Eye (tissue), 1 donor: Measurements from ENCODE around the gene TRPM7.
A peak's percentile ranks its signal among the peaks of the same experiment; 100 is the strongest.
"Not testable (repeated sequence)": the region's sequence is repeated elsewhere in the genome, so short reads cannot be mapped to it uniquely, and the experiment has no call there.

Source experiments
- DNase-seq: peaks from one replicate; pipeline ENCODE4 v3.0.0-alpha.2; 2015

TRPM7 gene

DNA sequence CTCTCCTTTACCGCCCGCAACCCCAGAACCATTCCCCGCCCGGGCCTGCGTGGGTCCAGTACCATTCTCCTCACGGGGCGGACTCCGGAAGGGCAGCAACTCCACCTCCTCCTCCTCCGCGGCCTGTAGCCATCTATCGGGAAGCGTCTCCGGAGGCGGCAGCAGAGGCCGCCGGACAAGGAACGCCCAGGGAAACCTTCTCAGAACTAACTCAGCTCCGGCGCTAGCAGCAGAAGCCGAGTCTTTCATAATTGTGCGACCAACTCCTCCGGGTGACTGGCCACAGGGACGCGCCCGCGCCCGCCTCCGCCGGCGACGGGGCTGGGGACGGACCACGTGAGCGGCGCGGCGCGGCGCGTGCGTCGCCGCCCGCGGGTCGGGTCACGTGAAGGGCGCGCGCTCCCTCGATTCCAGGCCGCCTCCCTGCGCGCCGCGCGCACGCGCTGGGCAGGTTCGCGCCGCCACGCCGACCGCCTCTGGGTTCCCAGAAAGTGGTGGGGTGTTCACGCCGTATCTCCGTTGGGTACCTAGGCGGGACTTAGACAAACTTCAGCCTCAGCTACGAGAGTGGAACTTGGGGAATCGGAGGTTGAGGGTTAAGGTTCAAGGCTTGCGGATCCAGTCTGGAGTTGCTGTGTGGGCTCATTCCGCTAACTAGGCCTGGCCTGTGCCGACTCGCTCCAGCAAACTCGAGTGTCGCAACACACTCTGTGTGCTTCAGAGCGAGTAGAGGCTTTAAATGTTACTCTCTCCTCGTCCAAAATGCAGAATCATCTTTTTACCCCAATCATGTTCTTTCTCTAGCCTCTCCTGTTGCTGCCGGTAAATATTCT is at the start of gene TRPM7:
TSS of gene TRPM7 (minus strand) at position 329 of the 833 bp plus-strand sequence. CDS start at position 65, 264 bp downstream.
- peak; percentile 96 for DNase-seq

- no peak for DNase-seq
These were observed 48.6 kb upstream of the TRPM7 start for GRCh38 chr15:50735156-50735555.

- DNase-seq, result no peak
These were observed 39.7 kb upstream of the TRPM7 start for GRCh38 chr15:50726315-50726714.

- no peak for DNase-seq
These were observed 32.1 kb upstream of the TRPM7 start for GRCh38 chr15:50718700-50719125.

GRCh38 chr15:50712018-50712417 is 25.4 kb upstream of the TRPM7 start:
- no peak for DNase-seq

GRCh38 chr15:50710585-50710984 is 24.0 kb upstream of the TRPM7 start:
- no peak for DNase-seq

GRCh38 chr15:50707878-50708427 is 21.4 kb upstream of the TRPM7 start:
- no peak for DNase-seq

- no peak for DNase-seq
These were observed 16.3 kb upstream of the TRPM7 start for GRCh38 chr15:50702762-50703334.

DNA sequence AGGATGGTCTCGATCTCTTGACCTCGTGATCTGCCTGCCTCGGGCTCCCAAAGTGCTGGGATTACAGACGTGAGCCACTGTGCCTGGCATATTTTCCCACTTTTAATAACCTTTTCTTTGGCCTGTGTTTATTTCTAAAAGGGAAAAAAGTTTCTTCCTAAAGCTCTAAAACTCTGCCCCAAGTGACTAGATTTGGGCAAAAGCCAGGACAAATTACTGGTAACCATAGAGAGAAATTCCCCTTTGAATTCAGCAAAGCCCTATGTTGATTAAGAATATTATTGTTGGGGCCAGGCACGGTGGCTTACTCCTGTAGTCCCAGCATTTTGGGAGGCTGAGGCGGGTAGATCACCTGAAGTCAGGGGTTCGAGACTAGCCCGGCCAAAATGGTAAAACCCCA is 11.5 kb upstream of the TRPM7 start:
- DNase-seq, result peak; percentile 8

DNA sequence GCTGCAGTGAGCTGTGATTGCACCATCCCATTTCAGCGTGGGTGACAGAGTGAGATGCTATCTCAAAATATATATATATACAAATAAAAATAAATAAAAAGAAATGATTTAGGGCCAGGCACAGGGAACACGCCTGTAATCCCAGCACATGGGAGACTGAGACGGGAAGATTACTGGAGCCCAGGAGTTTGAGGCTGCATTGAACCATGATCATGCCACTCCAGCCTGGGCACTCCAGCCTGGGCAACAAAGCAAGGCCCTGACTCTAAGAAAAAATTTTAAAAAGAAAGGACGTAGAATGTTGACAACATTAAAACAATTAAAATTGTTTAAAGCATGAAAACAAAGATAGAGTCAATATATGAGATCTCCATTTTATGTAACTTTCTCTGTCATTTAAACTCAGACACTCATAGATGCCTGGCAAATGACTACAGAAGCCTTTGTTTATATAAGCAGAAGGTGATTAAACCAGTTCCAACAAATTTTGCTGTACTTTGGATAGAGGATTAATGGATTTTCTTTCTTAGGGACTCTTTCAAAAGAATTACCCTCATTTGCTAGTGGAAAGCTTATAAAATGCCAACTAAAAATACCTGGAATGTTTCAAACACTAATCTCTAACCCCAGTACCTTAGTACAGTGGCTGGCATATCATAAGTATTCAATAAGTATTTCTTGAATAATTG is 10.7 kb upstream of the TRPM7 start:
- no peak for DNase-seq

GRCh38 chr15:50694634-50695165 is 8.1 kb upstream of the TRPM7 start:
- DNase-seq, result not testable (repeated sequence)

- no peak for DNase-seq
These were observed 805 bp upstream of the TRPM7 start for GRCh38 chr15:50687302-50687902.

DNA sequence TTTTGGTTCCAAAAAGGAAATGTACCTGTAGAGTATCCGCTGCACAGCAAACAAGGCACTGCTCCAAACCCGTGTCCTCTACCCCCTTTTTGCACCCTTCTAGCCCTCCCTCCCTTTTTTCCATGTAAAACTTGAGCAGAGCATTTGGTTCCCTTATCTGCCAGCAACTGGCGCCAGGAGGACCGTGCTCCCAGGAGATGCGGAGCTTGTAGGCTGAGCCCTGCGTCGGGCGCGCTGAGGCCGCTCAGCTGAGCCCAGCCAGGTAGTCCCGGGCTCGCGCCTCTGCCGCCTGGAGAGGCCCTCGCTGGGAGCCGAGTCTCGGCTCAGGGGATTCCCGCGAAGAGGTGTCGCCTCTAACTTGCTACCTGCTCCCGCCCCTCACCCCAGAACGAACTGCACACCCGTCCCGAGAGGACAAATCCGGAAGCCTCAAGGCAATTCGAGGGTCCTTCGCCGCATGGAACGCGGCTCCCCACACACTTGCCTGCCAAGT is 575 bp downstream of the TRPM7 start:
- no peak for DNase-seq

DNA sequence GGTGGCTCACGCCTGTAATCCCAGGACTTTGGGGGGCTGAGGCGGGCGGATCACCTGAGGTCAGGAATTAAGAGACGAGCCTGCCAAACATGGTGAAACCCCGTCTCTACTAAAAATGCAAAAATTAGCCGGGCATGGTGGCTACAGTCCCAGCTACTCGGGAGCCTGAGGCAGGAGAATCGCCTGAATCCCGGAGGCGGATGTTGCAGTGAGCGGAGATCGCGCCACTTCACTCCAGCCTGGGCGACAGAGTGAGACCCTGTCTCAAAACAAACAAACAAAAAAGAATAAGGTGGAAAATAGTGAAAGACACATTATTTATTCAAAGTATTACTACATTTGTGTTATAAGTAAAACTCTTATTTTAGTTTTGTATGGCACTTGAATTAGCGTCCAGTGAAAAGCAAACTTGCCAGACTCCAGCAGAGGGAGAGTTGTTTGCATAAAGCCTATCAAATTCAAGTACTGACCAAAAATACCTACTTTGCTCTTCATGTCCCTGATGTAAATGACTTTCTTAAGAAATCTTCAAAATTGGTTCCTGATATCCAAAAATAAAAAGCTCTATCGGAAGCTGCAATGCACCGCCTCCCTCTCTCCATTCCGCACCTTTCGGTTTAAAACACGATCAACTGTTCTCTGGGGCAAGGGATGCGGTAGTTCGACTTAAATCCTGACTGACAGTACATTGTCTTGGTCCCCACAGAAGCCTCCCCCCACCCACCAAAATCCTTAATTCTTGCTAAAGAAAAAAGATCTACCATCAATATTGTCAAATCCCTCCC is 1.2 kb downstream of the TRPM7 start:
- no peak for DNase-seq

GRCh38 chr15:50681467-50681866 is 5.1 kb downstream of the TRPM7 start:
- no peak for DNase-seq

- DNase-seq, result peak; percentile 24
These were observed 9.7 kb downstream of the TRPM7 start for GRCh38 chr15:50676799-50677483.

- peak; percentile 77 for DNase-seq
These were observed 11.0 kb downstream of the TRPM7 start for GRCh38 chr15:50675535-50676144.

- no peak for DNase-seq
These were observed 16.5 kb downstream of the TRPM7 start for GRCh38 chr15:50670115-50670514.

DNA sequence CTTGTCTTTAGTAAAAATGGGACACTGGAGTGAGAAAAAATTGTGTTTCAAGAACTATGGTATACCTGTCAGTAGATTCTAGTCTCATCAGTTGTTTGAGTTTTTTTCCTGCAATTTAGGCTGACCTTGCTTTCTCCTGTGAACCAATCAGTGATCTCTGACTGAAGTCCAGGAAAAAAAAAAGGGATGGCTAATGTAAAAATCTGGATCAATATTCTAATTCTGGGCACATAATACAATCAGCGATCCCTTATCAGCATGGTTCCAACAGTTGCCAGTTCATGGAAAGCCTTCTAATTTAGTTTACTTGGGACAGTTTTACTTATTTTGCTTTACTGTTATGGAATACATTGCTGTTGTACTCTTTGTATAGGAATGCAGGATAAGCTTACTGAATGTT is 17.0 kb downstream of the TRPM7 start:
- DNase-seq, result no peak

- DNase-seq, result no peak
These were observed 20.7 kb downstream of the TRPM7 start for GRCh38 chr15:50665938-50666337.

DNA sequence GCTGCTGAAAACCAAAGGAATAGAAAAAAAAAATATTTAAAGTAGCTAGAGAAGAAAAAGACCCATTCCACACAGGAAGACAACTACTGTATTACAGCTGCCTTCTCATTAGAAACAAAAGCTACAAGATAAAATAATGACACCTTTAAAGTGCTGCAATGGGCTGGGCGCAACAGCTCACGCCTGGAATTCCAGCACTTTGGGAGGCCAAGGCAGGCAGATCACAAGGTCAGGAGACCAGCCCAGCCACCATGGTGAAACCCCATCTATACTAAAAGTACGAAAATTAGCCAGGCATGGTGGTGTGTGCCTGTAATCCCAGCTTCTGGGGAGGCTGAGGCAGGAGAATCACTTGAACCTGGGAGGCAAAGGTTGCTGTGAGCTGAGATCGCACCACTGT is 31.0 kb downstream of the TRPM7 start:
- no peak for DNase-seq
